ENCODE measurements around the gene SUPT7L.

DNA sequence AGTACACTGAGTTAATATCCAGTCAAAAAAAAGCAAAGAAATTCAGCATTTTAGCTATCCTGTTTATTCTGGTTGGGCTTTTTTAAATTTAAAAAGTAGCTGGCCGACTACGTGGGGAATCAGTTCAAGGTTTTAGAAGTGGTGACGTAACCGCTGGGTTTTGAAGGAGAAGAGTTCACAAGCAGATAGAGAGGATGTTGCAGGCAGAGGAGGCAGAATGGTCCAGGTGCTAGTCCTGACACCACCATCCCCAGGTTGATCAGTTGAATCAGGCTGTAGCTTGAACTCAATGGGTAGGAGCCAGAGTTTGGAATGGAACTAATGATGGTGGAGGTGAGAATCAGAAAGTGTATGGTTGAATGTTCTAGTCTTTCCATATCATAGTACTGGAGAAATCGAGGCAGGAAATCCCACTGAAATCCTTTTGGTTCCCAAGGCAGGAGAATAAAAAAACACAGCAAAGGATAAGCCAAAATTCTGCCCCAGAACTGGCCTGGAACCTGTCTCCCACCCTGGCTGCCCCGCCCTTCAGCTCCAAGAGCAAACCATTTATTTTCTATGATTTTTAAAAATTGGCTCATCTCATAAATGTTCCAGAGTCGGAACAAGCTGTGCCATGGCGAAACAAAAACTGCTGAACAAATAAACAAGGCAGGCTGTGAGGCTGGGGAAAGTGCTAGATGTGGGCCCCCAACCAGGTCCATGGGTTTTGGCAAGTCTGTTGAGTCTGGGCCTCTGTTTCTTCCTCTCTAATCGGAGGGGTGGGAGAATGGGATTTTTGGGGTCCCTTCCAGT lies 44.2 kb upstream of the SUPT7L start:
- TF ChIP-seq RAD21 (conservative IDR thresholded peaks at IDR 0.05) (no peak), POLR2AphosphoS5 (IDR thresholded peaks at IDR 0.05) (no peak), EP300 (conservative IDR thresholded peaks at IDR 0.05; ENCODE audit: poor library complexity, severe bottlenecking) (no peak), EZH2 (IDR thresholded peaks at IDR 0.05; ENCODE audit: borderline replicate concordance, insufficient read depth, low read length, poor library complexity, severe bottlenecking) (no peak)
- TF ChIP-seq, protein P1, sequence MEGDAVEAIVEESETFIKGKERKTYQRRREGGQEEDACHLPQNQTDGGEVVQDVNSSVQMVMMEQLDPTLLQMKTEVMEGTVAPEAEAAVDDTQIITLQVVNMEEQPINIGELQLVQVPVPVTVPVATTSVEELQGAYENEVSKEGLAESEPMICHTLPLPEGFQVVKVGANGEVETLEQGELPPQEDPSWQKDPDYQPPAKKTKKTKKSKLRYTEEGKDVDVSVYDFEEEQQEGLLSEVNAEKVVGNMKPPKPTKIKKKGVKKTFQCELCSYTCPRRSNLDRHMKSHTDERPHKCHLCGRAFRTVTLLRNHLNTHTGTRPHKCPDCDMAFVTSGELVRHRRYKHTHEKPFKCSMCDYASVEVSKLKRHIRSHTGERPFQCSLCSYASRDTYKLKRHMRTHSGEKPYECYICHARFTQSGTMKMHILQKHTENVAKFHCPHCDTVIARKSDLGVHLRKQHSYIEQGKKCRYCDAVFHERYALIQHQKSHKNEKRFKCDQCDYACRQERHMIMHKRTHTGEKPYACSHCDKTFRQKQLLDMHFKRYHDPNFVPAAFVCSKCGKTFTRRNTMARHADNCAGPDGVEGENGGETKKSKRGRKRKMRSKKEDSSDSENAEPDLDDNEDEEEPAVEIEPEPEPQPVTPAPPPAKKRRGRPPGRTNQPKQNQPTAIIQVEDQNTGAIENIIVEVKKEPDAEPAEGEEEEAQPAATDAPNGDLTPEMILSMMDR (IDR thresholded peaks at IDR 0.05; ENCODE audit: poor library complexity, severe bottlenecking): no peak
- TF ChIP-seq, protein P2, sequence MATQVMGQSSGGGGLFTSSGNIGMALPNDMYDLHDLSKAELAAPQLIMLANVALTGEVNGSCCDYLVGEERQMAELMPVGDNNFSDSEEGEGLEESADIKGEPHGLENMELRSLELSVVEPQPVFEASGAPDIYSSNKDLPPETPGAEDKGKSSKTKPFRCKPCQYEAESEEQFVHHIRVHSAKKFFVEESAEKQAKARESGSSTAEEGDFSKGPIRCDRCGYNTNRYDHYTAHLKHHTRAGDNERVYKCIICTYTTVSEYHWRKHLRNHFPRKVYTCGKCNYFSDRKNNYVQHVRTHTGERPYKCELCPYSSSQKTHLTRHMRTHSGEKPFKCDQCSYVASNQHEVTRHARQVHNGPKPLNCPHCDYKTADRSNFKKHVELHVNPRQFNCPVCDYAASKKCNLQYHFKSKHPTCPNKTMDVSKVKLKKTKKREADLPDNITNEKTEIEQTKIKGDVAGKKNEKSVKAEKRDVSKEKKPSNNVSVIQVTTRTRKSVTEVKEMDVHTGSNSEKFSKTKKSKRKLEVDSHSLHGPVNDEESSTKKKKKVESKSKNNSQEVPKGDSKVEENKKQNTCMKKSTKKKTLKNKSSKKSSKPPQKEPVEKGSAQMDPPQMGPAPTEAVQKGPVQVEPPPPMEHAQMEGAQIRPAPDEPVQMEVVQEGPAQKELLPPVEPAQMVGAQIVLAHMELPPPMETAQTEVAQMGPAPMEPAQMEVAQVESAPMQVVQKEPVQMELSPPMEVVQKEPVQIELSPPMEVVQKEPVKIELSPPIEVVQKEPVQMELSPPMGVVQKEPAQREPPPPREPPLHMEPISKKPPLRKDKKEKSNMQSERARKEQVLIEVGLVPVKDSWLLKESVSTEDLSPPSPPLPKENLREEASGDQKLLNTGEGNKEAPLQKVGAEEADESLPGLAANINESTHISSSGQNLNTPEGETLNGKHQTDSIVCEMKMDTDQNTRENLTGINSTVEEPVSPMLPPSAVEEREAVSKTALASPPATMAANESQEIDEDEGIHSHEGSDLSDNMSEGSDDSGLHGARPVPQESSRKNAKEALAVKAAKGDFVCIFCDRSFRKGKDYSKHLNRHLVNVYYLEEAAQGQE (IDR thresholded peaks at IDR 0.05; ENCODE audit: borderline replicate concordance): no peak
